HepG2 (cell line): ENCODE results near the gene HOXA5. TPM values are rescaled to one million over a fixed set of nuclear protein-coding genes. Genes with fewer than 3 reads are reported as not detected.
A peak's percentile ranks its signal among the peaks of the same experiment; 100 is the strongest.

Source experiments
- DNMT3B ChIP-seq: conservative IDR thresholded peaks from 2 replicates; pipeline ENCODE4 v1.6.1; 2016; ENCODE audit warnings: missing biosample characterization, control low read depth
- EED ChIP-seq: sonication (generic); formaldehyde crosslinking; IDR thresholded peaks from 2 replicates; pipeline ENCODE4 v1.5.0; 2020; ENCODE audit warnings: mild to moderate bottlenecking, missing genetic modification reagents
- KMT2A ChIP-seq: sonication (generic); formaldehyde crosslinking; IDR thresholded peaks from 2 replicates; pipeline ENCODE4 v1.4.0; 2020; ENCODE audit warnings: missing genetic modification reagents
- MEIS1 ChIP-seq: sonication (generic); formaldehyde crosslinking; IDR thresholded peaks from 2 replicates; pipeline ENCODE4 v1.9.0; 2021; ENCODE audit warnings: mild to moderate bottlenecking, missing genetic modification reagents, moderate library complexity, borderline replicate concordance
- POGZ ChIP-seq: sonication (generic); formaldehyde crosslinking; IDR thresholded peaks from 2 replicates; pipeline ENCODE4 v1.4.0; 2020; ENCODE audit warnings: mild to moderate bottlenecking, missing genetic modification reagents
- ZBTB21 ChIP-seq: sonication (generic); formaldehyde crosslinking; IDR thresholded peaks from 2 replicates; pipeline ENCODE4 v1.4.0; 2020; ENCODE audit warnings: missing genetic modification reagents
- ZBTB8A ChIP-seq: sonication (generic); formaldehyde crosslinking; IDR thresholded peaks from 2 replicates; pipeline ENCODE4 v1.4.0; 2020; ENCODE audit warnings: mild to moderate bottlenecking, low read depth, missing genetic modification reagents, borderline replicate concordance
- ZNF44 ChIP-seq: sonication (generic); formaldehyde crosslinking; IDR thresholded peaks from 2 replicates; pipeline ENCODE4 v1.5.1; 2020; ENCODE audit warnings: mild to moderate bottlenecking, missing genetic modification reagents
- ZNF556 ChIP-seq: sonication (generic); formaldehyde crosslinking; IDR thresholded peaks from 2 replicates; pipeline ENCODE4 v1.4.0; 2020; ENCODE audit warnings: mild to moderate bottlenecking, missing genetic modification reagents, borderline replicate concordance
- ZNF879 ChIP-seq: sonication (generic); formaldehyde crosslinking; IDR thresholded peaks from 2 replicates; pipeline ENCODE4 v1.8.1; 2023; ENCODE audit warnings: missing genetic modification reagents
- polyA plus RNA-seq, 8 experiments: library from polyadenylated mRNA; depleted of rRNA in 3 of 8; stranded (reverse) in 7 of 8; unstranded in 1 of 8; fragments of >200 nt; fragmentation: Illumina TruSeq in 4 of 8; extraction: Trizol in 4 of 8; gene quantifications; 2 replicates each; pipeline versions ENCODE4 v1.2.1 to v1.2.3, GENCODE V29; 2011 to 2016; ENCODE audit warnings: low read depth in 4 of 8, missing spikeins in 1 of 8, mixed read lengths in 1 of 8; ENCODE audit not compliant: insufficient read depth in 1 of 8
- total RNA-seq, 5 experiments: library from RNA; depleted of rRNA; stranded (reverse); fragments of >200 nt; fragmentation: Illumina TruSeq; extraction: Trizol; gene quantifications; 2 replicates each; pipeline ENCODE4 v1.2.3, GENCODE V29; 2016; ENCODE audit warnings: low read depth in 1 of 5
- TF ChIP-seq, protein P1 (sequence below): sonication (generic); formaldehyde crosslinking; IDR thresholded peaks from 2 replicates; pipeline ENCODE4 v1.4.0; 2020; ENCODE audit warnings: missing genetic modification reagents
- TF ChIP-seq, protein P2 (sequence below): sonication (generic); formaldehyde crosslinking; IDR thresholded peaks from 2 replicates; pipeline ENCODE4 v1.4.0; 2020; ENCODE audit warnings: low read depth, mild to moderate bottlenecking, missing genetic modification reagents
- TF ChIP-seq, protein P3 (sequence below): sonication (generic); formaldehyde crosslinking; IDR thresholded peaks from 2 replicates; pipeline ENCODE4 v1.4.0; 2020; ENCODE audit warnings: mild to moderate bottlenecking, low read depth, missing genetic modification reagents
- TF ChIP-seq, protein P4 (sequence below): sonication (generic); formaldehyde crosslinking; IDR thresholded peaks from 2 replicates; pipeline ENCODE4 v1.8.0; 2022; ENCODE audit warnings: mild to moderate bottlenecking, missing genetic modification reagents, moderate library complexity

HOXA5 gene
- total and polyA plus RNA-seq, 2 of the 13 experiments (the other 11 are each of a cell fraction or from before 2014, with no cell fraction given) = 3.2 to 3.6 TPM

DNA sequence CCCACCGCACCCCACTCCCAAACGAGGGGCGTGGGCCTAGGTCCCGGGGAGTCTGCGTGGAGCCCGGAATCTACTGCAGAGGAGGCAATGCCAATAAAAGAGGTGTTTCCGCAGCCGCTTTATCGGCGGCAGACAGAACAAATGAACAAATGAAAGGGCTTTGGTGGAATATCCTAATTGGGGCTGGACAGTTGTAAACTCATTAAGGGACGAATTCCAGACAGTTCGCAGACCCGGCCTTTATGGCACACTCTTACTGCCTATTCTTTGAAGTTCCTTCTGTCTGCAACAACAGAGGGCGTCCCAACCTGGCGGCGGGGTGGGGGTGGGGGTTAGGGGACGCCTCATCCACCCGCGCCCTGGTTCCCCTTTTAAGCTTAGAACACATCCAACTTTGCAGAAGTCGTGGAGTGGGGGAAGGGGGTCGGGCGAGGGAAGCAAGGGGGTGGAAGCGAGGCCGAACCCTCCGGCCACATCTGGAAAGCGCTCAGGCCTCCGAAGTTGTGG, 17.8 kb upstream of the HOXA5 start (continued):
- TF ChIP-seq ZBTB8A (no peak), ZNF879 (CRISPR knock-in tag) (no peak), KMT2A (no peak), EED (CRISPR knock-in tag) (0 out of 2 replicates have a peak, but pooled peaks have one; percentile 43), DNMT3B (CRISPR knock-in tag) (no peak), ZNF44 (CRISPR knock-in tag) (no peak), MEIS1 (CRISPR knock-in tag) (no peak), POGZ (CRISPR knock-in tag) (no peak), ZNF556 (CRISPR knock-in tag) (no peak), ZBTB21 (CRISPR knock-in tag) (no peak)
- TF ChIP-seq, protein P1, sequence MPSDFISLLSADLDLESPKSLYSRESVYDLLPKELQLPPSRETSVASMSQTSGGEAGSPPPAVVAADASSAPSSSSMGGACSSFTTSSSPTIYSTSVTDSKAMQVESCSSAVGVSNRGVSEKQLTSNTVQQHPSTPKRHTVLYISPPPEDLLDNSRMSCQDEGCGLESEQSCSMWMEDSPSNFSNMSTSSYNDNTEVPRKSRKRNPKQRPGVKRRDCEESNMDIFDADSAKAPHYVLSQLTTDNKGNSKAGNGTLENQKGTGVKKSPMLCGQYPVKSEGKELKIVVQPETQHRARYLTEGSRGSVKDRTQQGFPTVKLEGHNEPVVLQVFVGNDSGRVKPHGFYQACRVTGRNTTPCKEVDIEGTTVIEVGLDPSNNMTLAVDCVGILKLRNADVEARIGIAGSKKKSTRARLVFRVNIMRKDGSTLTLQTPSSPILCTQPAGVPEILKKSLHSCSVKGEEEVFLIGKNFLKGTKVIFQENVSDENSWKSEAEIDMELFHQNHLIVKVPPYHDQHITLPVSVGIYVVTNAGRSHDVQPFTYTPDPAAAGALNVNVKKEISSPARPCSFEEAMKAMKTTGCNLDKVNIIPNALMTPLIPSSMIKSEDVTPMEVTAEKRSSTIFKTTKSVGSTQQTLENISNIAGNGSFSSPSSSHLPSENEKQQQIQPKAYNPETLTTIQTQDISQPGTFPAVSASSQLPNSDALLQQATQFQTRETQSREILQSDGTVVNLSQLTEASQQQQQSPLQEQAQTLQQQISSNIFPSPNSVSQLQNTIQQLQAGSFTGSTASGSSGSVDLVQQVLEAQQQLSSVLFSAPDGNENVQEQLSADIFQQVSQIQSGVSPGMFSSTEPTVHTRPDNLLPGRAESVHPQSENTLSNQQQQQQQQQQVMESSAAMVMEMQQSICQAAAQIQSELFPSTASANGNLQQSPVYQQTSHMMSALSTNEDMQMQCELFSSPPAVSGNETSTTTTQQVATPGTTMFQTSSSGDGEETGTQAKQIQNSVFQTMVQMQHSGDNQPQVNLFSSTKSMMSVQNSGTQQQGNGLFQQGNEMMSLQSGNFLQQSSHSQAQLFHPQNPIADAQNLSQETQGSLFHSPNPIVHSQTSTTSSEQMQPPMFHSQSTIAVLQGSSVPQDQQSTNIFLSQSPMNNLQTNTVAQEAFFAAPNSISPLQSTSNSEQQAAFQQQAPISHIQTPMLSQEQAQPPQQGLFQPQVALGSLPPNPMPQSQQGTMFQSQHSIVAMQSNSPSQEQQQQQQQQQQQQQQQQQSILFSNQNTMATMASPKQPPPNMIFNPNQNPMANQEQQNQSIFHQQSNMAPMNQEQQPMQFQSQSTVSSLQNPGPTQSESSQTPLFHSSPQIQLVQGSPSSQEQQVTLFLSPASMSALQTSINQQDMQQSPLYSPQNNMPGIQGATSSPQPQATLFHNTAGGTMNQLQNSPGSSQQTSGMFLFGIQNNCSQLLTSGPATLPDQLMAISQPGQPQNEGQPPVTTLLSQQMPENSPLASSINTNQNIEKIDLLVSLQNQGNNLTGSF (CRISPR knock-in tag) = no peak
- TF ChIP-seq, protein P2, sequence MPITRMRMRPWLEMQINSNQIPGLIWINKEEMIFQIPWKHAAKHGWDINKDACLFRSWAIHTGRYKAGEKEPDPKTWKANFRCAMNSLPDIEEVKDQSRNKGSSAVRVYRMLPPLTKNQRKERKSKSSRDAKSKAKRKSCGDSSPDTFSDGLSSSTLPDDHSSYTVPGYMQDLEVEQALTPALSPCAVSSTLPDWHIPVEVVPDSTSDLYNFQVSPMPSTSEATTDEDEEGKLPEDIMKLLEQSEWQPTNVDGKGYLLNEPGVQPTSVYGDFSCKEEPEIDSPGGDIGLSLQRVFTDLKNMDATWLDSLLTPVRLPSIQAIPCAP (CRISPR knock-in tag) = no peak
- TF ChIP-seq, protein P3, sequence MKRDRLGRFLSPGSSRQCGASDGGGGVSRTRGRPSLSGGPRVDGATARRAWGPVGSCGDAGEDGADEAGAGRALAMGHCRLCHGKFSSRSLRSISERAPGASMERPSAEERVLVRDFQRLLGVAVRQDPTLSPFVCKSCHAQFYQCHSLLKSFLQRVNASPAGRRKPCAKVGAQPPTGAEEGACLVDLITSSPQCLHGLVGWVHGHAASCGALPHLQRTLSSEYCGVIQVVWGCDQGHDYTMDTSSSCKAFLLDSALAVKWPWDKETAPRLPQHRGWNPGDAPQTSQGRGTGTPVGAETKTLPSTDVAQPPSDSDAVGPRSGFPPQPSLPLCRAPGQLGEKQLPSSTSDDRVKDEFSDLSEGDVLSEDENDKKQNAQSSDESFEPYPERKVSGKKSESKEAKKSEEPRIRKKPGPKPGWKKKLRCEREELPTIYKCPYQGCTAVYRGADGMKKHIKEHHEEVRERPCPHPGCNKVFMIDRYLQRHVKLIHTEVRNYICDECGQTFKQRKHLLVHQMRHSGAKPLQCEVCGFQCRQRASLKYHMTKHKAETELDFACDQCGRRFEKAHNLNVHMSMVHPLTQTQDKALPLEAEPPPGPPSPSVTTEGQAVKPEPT (CRISPR knock-in tag) = 0 out of 2 replicates have a peak, but pooled peaks have one; percentile 2
- TF ChIP-seq, protein P4, sequence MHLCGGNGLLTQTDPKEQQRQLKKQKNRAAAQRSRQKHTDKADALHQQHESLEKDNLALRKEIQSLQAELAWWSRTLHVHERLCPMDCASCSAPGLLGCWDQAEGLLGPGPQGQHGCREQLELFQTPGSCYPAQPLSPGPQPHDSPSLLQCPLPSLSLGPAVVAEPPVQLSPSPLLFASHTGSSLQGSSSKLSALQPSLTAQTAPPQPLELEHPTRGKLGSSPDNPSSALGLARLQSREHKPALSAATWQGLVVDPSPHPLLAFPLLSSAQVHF = no peak
